Measurements from ENCODE around the gene DEFB132.
"Not testable (repeated sequence)": the region's sequence is repeated elsewhere in the genome, so short reads cannot be mapped to it uniquely, and the experiment has no call there.

DEFB132 gene, protein sequence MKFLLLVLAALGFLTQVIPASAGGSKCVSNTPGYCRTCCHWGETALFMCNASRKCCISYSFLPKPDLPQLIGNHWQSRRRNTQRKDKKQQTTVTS

DNA sequence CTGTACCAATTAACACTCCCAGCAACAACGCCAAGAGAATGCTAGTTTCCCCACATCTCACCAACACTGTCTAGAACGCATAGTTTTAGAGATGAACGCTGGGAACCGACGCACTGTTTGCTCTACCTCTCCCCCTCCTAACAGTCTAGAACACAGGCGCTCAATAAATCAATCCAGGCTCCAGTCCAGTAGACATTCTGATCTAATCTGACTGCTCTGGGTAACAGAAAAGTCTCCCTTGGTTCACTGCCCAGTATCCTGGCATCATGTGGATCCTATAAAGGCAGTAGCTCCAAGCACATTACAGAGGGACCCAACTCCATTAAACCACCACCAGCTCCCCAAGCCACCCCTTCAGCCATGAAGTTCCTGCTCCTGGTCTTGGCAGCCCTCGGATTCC lies at the start of gene DEFB132:
Gene DEFB132 (plus strand): TSS at position 306 of the 400 bp plus-strand sequence. CDS start 55 bp downstream, at position 361.
- TF ChIP-seq POLR2A (IDR thresholded peaks at IDR 0.05; ENCODE audit: low read length) (no peak), GATA1 (IDR thresholded peaks at IDR 0.05; ENCODE audit: low read depth, low read length) (no peak)
- DNase-seq = no peak

DNA sequence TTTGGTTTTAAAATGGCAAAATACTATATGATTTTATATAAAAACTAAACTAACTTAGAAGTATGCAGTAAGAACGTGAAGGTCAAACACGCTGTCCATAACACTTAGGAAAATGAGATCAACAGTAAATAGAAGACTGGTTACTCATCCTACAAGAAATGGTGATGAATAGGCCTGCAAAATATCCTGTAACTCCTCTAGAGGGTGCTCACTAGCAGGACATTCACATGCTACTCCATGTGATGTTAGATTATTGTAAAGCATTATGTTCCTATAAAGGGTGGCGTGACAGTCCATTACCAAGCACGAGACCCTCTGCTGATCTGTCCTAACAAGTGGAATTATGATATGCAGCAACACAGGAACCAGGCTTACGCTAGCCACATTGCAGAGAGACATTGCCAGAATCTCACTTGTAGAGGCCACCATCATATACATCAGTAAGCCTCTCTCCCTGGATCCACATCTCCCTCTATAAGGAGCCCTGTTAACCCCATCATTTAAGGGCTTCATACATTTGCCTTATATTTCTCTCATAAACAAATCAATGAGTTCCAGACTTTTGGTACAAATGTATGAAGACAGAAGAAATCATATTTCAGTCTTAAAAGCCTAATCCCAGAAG lies 48.5 kb upstream of the DEFB132 start:
- DNase-seq = peak; percentile 49 to 62
- no peak for TF ChIP-seq POLR2A (IDR thresholded peaks at IDR 0.05; ENCODE audit: low read length)
- no peak for TF ChIP-seq GATA1 (IDR thresholded peaks at IDR 0.05; ENCODE audit: low read depth, low read length)

DNA sequence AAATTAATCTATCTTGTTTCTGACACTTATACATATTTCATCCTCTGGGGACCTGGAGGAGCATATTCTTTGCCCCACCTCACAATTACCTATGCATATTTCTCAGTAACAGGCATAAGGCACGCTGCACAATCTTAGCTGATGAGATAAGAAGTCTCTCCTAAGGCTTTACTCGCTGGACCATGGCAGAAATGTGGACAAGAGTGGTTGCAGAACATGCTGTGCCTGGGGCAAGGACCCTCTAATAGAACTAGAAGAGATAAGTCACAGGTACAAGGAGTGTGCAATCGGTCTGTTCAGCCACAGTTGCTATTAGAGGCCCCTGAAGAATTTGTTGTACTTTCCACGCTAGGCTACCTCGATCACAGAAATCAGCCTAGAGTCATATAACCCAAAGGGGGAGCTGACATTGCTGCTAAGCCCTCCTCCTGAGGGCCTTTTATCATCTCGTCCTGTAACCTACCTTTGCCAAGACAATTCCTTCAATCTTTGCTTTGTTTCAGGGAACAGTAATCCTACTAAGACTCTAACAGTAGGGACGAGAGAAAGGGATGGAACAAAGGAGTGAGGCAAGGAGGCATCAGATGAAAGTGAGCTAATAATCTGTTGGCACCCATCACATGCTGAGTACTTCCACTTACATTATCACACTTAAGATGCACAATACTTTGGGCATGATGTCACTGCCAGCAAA lies 46.6 kb upstream of the DEFB132 start:
- no peak for DNase-seq
- TF ChIP-seq GATA1 (IDR thresholded peaks at IDR 0.05; ENCODE audit: low read depth, low read length) = no peak
- TF ChIP-seq POLR2A (IDR thresholded peaks at IDR 0.05; ENCODE audit: low read length) = no peak

DNA sequence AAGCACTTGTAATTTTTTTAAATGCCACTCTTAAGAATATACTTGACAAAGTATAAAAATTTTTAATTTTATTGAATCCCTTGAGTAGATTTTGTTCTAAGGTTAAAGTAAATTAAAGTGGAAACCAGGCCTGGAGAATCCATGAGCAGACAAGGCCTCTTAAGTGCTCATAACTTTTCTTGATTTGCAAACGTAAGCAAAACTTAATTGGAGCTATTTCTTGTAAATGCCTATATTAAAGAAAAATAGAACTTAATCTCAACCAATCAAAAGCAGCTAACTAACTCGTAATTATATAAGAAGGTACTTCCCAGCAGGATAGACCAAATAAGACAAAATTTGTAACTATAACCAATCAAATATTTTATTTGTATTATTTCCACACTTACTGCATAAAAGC lies 43.1 kb upstream of the DEFB132 start:
- no peak for DNase-seq
- TF ChIP-seq GATA1 (IDR thresholded peaks at IDR 0.05; ENCODE audit: low read depth, low read length) (no peak), POLR2A (IDR thresholded peaks at IDR 0.05; ENCODE audit: low read length) (no peak)

DNA sequence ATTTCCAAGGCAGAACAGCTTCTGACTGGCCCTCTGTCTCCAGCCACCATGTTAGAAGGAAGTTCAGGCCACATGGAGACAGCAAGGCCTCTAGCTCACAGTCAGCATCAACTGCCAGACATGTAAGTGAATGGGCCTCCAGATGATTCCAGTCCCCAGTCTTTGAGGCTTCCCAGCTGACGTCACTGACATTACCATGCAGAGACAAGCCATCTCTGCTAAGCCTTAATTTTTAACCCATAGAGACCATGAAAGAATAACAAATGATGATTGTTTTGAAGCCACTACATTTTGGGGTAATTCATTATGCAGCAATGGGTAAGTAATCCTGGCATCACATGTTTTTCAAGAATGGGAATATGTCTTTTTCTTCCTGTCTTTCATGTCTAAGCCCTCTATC lies 41.7 kb upstream of the DEFB132 start:
- no peak for DNase-seq
- TF ChIP-seq POLR2A (IDR thresholded peaks at IDR 0.05; ENCODE audit: low read length) (no peak), GATA1 (IDR thresholded peaks at IDR 0.05; ENCODE audit: low read depth, low read length) (no peak)

DNA sequence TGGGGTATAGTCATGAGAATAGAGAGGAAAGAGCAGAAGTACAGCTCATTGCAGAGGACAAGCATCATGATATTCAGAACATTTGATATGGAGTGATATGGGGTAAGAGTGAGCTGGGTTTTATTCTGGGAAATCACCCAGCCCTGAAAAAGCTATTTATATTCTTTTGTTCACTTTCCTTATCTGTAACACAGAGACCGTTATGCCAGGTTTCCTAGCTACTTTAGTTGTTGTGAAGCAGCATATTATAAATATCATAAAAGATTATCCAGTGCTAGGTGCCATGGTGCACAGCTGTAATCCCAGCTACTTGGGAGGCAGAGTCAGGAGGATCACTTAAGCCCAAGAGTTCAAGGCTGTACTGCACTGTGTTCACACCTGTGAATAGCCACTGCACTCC lies 40.3 kb upstream of the DEFB132 start:
- DNase-seq = no peak
- TF ChIP-seq POLR2A (IDR thresholded peaks at IDR 0.05; ENCODE audit: low read length) (no peak), GATA1 (IDR thresholded peaks at IDR 0.05; ENCODE audit: low read depth, low read length) (no peak)

DNA sequence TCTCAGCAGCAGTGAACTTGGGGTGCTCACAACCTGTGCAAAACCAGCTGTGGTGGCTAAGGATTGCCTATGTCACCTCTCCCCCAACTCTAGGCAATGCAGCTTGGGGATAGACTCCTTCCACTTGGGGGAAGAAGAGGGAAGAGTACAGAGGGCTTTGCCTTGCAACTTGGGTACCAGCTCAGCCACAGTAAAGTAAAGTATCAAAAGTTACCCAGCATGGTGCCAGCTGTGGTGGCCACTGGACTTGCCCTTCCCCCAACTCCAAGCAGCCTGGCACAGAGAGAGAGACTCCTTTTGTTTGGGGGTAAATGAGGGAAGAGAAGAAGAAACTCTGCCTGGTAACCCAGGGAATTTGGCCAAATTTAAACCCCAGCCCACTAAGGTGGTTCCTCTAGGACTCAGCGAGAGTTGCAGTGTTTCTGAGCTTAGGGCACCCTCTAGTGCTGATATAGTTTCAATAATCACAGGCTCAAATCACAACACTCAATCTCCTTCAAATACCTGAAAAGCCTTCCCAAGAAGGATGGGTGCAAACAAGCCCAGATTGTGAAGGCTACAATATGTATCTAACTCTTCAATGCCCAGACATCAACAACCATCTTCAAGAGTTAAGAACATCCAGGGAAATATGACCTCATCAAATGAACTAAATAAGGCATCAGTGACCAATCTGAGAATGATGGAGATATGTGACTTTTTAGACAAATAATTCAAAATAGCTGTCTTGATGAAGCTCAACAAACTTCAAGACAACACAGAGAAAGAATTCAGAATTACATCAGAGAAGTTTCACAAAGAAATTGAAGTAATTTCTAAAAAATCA lies 38.0 kb upstream of the DEFB132 start:
- peak; percentile 9 to 15 for DNase-seq
- no peak for TF ChIP-seq POLR2A (IDR thresholded peaks at IDR 0.05; ENCODE audit: low read length)
- TF ChIP-seq GATA1 (IDR thresholded peaks at IDR 0.05; ENCODE audit: low read depth, low read length) = no peak

DNA sequence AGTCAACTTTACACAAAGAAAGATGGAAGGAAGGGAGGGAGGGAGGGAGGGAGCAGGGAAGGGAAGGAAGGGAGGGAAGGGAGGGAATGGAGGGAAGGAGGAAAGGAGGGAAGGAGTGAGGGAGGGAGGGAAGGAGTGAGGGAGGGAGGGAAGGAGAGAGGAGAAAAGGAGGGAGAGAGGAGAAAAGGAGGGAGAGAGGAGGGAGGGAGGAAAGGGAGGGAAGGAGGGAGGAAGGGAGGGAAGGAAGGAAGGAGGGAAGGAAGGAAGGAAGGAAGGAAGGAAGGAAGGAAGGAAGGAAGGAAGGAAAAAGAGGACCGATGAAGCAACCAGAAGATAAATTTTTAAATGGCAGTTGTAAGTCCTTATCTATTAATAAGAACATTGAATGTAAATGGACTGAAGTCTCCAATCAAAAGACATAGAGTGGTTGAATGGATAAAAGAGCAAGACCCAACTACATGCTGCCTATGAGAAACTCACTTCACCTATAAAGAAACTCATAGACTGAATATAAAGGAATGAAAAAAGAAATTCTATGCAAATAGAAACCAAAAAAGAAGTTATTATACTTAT lies 36.2 kb upstream of the DEFB132 start:
- DNase-seq = no peak
- TF ChIP-seq POLR2A (IDR thresholded peaks at IDR 0.05; ENCODE audit: low read length) (no peak), GATA1 (IDR thresholded peaks at IDR 0.05; ENCODE audit: low read depth, low read length) (no peak)

DNA sequence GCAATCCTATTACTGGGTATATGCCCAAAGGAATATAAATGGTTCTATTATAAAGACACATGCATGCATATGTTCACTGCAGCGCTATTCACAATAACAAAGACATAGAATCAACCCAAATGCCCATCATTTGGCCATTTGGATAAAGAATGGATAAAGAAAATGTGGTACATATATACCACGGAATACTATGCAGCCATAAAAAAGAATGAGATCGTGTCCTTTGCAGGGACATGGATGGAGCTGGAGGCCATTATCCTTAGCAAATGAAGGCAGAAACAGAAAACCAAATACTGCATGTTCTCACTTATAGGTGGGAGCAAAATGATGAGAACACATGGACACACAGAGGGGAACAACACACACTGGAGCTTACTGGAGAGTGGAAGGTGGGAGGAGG lies 31.6 kb upstream of the DEFB132 start:
- DNase-seq = not testable (repeated sequence)

DNA sequence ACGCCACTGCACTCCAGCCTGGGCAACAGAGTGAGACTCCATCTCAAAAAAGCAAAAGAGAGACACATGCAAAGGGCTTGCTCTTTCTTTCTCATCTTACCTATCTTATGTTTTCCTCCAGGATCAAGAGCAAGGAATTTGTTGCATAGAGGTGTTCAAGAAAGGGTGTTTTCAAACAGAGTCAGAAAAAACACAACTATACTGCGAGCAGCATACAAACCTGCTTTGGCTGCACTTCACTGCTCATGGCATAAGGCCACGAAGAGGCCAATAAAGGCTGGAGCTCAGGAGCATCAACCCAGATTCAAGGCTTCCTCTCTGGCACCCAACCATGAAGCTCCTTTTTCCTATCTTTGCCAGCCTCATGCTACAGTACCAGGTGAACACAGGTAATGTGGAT lies 30.6 kb upstream of the DEFB132 start, which contains the start of gene DEFB129:
Gene DEFB129 (plus strand): TSS at position 301 of the 400 bp plus-strand sequence. CDS start 31 bp downstream, at position 332.
- TF ChIP-seq POLR2A (IDR thresholded peaks at IDR 0.05; ENCODE audit: low read length) = no peak
- TF ChIP-seq GATA1 (IDR thresholded peaks at IDR 0.05; ENCODE audit: low read depth, low read length) = no peak

DNA sequence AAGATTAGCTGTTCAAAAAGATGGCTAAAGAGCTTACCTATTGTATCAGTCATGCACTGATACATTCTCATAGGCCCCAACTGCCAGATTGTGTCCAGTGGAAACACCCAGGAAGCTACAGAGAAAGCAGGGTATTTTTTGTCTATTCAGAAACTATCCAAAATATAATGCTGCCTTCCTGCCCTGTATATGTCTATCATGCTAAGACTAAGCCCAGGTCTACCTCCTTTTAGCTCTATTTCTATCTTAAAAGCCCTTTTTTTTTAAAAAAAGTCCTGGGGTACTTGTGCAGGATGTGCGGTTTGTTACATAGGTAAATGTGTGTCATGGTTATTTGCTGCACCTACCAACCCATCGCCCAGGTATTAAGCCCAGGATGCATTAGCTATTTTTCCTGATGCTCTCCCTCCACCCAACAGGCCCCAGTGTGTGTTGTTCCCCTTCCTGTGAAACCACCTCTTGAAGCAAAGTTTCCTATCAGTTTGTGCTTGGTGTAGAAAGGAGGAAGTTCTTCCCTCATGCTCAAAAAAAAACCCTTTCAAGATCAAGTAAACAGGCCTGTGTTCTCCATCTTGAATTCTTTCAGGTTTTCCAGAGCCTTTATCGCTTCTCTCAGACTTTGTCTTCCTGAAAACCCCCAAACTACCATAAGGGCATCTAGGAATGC lies 30.0 kb upstream of the DEFB132 start:
- TF ChIP-seq POLR2A (IDR thresholded peaks at IDR 0.05; ENCODE audit: low read length) (no peak), GATA1 (IDR thresholded peaks at IDR 0.05; ENCODE audit: low read depth, low read length) (no peak)
- no peak for DNase-seq

More for the DNA sequence above, 30.6 kb upstream of the DEFB132 start, which contains the start of gene DEFB129:
- no peak for DNase-seq

DNA sequence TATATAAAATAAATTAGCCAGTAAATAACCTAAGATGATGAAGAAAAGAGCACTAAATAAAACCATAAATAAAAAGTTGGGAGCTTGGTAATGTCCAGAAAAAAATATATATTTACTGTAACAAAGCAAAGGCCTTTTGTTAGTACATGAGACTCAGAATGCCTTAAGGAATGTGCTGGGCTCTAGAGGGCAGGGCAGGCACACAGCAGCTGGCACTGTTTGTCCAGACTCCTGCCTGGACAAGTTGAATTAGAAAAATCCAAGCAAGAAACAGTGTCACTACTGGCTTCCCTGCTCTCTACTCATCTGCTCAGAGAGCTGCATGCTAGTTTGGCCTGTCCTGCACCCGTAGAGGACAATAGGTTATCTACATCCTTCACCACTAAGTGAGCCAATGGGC lies 21.6 kb upstream of the DEFB132 start:
- TF ChIP-seq POLR2A (IDR thresholded peaks at IDR 0.05; ENCODE audit: low read length) (no peak), GATA1 (IDR thresholded peaks at IDR 0.05; ENCODE audit: low read depth, low read length) (no peak)
- peak in 1 of 2 experiments; percentile 6 for DNase-seq

DNA sequence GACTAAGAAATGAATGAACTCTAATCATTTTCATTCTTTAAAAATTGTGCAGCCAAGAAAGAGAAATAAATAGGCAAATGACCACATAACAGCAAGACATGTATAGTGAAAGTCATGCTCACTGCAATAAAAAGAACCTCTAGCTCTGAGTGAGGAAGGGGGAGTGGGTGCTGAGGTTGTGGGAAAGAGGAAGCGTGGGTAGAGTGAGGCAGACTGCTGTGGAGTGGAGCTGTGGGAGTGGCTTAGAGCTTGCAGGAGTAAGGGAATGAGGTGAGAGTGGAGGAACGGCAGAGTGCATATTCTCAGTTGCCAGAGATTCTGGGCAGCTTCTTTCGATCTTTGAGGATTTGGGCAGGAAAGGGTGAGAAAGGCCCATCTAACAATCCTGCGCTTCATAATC lies 20.0 kb upstream of the DEFB132 start:
- TF ChIP-seq GATA1 (IDR thresholded peaks at IDR 0.05; ENCODE audit: low read depth, low read length) (no peak), POLR2A (IDR thresholded peaks at IDR 0.05; ENCODE audit: low read length) (no peak)
- DNase-seq = no peak
